Natural killer cell treated with Interleukin-12 subunit alpha and Interleukin-12 subunit beta and Interleukin-15 and Interleukin-18, amount 100 ng/mL, for 72 hours (primary cell): ENCODE results near the gene CSNK1A1. TPM values are rescaled to one million over a fixed set of nuclear protein-coding genes. Genes with fewer than 3 reads are reported as not detected.
"Not testable (repeated sequence)": the region's sequence is repeated elsewhere in the genome, so short reads cannot be mapped to it uniquely, and the experiment has no call there.

Source experiments
- ATAC-seq, 2 donors: fragments of 150-1000 bp; cut with Tn5 transposase in 1 of 2; sonication (Bioruptor Pico), chemical (Tn5 transposase) in 1 of 2; 2 replicates each; pipeline ENCODE4 v1.10.0; 2021
- DNase-seq: peaks from one replicate; pipeline ENCODE4 v3.0.0; 2022; ENCODE audit warnings: low spot score
- H3K27ac Mint-ChIP-seq, 2 donors: 1 replicate in 1 of 2; 2 replicates in 1 of 2; pipeline ENCODE4 v1.8.0; 2022; ENCODE audit warnings: mixed read lengths in 2 of 2, mild to moderate bottlenecking in 1 of 2, moderate library complexity in 1 of 2
- H3K27me3 Mint-ChIP-seq, 2 donors: 1 replicate in 1 of 2; 2 replicates in 1 of 2; pipeline ENCODE4 v1.8.0; 2022; ENCODE audit warnings: mixed read lengths in 2 of 2
- H3K36me3 Mint-ChIP-seq: one replicate; pipeline ENCODE4 v1.8.0; 2022; ENCODE audit warnings: mixed read lengths
- H3K4me1 Mint-ChIP-seq, 2 donors: 1 replicate in 1 of 2; 2 replicates in 1 of 2; pipeline ENCODE4 v1.8.0; 2022; ENCODE audit warnings: low read depth in 2 of 2, mixed read lengths in 2 of 2, mild to moderate bottlenecking in 1 of 2
- H3K4me3 Mint-ChIP-seq: one replicate; pipeline ENCODE4 v1.8.0; 2022; ENCODE audit warnings: mixed read lengths
- H3K9me3 Mint-ChIP-seq: 2 replicates; pipeline ENCODE4 v1.8.0; 2022; ENCODE audit warnings: mixed read lengths
- total RNA-seq, 2 donors: library from RNA; stranded (reverse); gene quantifications; one replicate each; pipeline ENCODE4 v1.2.3, GENCODE V29; 2022

CSNK1A1 gene
- total RNA-seq, 2 donors from 2014 or later: 173 to 237 TPM

DNA sequence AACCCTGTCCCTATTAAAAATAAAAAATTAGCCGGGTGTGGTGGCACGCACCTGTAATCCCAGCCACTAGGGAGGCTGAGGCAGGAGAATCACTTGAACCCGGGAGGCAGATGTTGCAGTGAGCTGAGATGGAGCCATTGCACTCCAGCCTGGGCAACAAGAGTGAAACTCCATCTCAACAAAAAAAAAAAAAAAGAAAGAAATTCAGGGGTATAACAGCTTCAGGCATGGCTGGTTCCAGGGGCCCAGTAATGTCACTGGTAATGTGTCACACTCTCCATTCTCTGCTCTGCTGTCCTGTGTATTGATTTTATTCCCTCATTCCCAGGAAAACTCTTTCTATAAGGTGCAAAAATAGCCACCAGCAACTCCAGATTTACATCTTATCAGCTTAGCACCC lies 104.4 kb downstream of the CSNK1A1 start:
- not testable (repeated sequence) for DNase-seq, H3K4me3 Mint-ChIP-seq, ATAC-seq, H3K27ac Mint-ChIP-seq, H3K27me3 Mint-ChIP-seq, H3K4me1 Mint-ChIP-seq, H3K9me3 Mint-ChIP-seq, H3K36me3 Mint-ChIP-seq

DNA sequence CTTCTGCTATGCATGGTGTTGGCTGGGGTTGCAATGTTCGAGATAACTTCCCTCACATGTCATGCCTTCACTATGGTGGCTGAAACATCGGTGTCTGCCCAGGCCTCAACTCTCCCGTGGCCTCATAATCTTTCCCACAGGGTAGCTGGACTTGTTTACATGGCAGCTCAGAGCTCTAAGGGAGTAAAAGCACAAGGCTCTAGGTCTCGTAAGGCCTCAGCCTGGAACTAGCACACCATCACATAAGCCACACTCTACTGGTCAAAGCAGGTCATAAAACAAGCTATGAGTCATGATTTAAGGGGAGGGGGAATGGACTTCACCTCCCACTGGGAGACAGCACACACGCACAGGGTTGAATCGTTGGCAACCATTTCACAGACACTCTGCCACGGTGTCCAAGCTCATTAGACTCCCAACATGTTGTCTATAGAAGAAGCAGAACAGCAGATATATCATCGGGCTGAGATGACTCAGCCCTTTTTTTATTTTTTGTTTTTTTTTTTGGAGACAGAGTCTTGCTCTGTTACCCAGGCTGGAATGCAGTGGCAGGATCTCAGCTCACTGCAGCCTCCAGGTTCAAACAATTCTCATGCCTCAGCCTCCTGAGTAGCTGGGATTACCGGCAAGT lies 105.4 kb downstream of the CSNK1A1 start:
- peaks cover 0 to 7% of the 10 kb centered on the region in 2 donors for H3K27me3 Mint-ChIP-seq
- ATAC-seq (no peak), DNase-seq (no peak)
- H3K27ac Mint-ChIP-seq: no peak overlapping the region
- H3K4me1 Mint-ChIP-seq: peaks cover 2 to 6% of the 10 kb centered on the region in 2 donors
- no peaks in the 10 kb centered on the region for H3K36me3 Mint-ChIP-seq
- H3K4me3 Mint-ChIP-seq: no peak overlapping the region
- no peaks in the 10 kb centered on the region for H3K9me3 Mint-ChIP-seq

DNA sequence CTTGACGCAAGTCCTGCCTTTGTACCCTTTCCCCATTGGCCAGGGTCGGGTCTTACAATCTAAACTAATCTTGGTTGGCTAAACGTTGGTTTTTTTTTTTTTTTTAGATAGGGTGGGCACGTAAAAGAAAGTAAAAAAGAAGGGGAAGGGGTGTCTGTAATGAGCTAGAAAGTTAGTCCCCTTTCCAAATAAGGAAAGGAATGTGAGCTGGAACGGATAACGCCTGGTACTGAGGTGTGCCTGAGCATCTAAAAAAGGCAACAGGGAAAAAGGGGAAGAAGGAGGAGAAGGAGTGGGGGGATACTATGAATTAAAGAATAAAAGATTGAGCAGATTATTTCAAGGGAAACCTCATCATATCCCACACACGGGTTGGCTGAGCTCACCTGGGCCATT lies 105.9 kb downstream of the CSNK1A1 start:
- no peak overlapping the region for H3K27ac Mint-ChIP-seq
- ATAC-seq (no peak), DNase-seq (no peak)
- H3K36me3 Mint-ChIP-seq: no peaks in the 10 kb centered on the region
- H3K4me1 Mint-ChIP-seq: peaks cover 2 to 6% of the 10 kb centered on the region in 2 donors
- peaks cover 0 to 7% of the 10 kb centered on the region in 2 donors for H3K27me3 Mint-ChIP-seq
- no peaks in the 10 kb centered on the region for H3K9me3 Mint-ChIP-seq
- no peak overlapping the region for H3K4me3 Mint-ChIP-seq

DNA sequence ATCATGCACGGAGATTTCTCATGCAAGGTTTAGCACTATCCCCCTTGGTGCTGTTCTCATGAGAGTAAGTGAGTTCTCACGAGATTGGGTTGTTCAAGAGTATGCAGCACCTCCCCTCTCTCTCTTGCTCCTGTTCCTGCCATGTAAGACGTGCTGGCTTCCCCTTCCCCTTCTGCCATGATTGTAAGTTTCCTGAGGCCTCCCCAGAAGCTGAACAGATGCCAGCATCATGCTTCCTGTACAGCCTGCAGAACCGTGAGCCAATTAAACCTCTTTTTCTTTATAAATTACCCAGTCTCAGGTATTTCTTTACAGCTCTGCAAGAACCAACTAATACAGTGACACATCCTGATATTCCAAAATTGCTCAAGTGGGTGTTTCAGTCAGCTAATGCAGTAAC lies 106.8 kb downstream of the CSNK1A1 start:
- H3K27ac Mint-ChIP-seq, H3K36me3 Mint-ChIP-seq, DNase-seq, ATAC-seq, H3K4me3 Mint-ChIP-seq, H3K4me1 Mint-ChIP-seq, H3K27me3 Mint-ChIP-seq, H3K9me3 Mint-ChIP-seq: not testable (repeated sequence)

DNA sequence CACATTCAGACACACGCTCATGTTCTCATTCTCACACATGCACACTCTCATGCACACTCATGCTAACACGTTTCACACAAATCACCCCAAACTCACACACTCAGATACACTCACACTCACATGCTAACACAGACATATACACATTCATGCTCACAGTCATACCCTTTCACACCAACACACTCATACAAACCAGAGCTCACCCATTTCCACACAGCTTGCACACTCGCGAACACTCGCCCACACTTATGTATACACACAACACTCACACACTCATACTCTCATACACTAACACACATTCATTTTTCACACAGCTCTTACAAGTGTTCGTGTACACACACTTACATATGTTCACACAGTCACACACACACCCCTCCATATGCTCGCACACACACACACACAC lies 108.0 kb downstream of the CSNK1A1 start:
- Mint-ChIP-seq H3K27ac (no peak overlapping the region), H3K4me3 (no peak overlapping the region), H3K36me3 (no peaks in the 10 kb centered on the region), H3K9me3 (no peaks in the 10 kb centered on the region), H3K4me1 (peaks cover 2 to 6% of the 10 kb centered on the region in 2 donors), H3K27me3 (peaks cover 0 to 7% of the 10 kb centered on the region in 2 donors)
- no peak for ATAC-seq
- no peak for DNase-seq

DNA sequence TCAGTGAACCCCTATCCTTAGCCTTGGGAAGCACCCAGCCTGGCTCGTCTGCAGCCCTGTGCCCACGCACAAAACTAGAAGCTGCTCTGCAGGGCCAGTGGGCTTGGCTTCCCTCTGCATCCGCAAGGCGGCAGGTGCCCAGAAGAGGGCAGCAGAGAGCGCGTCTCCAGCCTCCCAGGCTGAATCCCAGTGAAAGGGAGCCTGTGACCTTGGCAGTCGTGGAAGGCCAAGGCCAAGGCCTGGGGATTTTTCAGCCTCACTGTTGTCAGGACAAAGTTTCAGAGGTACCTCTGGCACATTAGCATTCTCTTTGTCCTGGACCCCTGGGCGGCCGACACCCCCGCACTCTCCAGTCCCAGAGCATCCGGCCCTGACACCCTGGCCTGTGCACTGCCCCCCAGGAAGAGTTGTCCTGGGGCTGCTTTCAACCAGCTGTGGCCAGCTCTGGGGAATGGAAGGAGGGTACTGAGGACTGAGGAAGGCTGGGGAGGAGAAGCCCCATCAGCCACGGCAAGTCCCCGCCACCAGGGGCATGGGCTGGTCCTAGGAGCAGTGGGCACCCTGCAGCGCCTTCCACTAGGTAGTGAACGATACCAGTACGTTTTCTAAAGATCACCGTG lies 108.6 kb downstream of the CSNK1A1 start:
- Mint-ChIP-seq H3K27ac (no peak overlapping the region), H3K27me3 (peaks cover 3 to 7% of the 10 kb centered on the region in 2 donors), H3K4me1 (peaks cover 2 to 6% of the 10 kb centered on the region in 2 donors), H3K4me3 (no peak overlapping the region), H3K36me3 (no peaks in the 10 kb centered on the region), H3K9me3 (no peaks in the 10 kb centered on the region)
- ATAC-seq (peak; percentile 63 to 78), DNase-seq (peak; percentile 65)

Other genes starting within 250 kb of the CSNK1A1 start
- gene GRPEL2, start 205.9 kb downstream of the CSNK1A1 start, total RNA-seq: 10 to 100 TPM; 23.6 to 36.8 TPM
- gene PCYOX1L, start 193.4 kb downstream of the CSNK1A1 start, total RNA-seq: 10 to 100 TPM; 13.1 to 31.6 TPM
- not detected for gene IL17B, start 172.1 kb downstream of the CSNK1A1 start, total RNA-seq
- under 1 TPM in 1 of 2 donors, not detected in 1; 0.67 TPM for gene ARHGEF37, start 30.1 kb upstream of the CSNK1A1 start, total RNA-seq
- gene PPARGC1B, start 178.9 kb upstream of the CSNK1A1 start, total RNA-seq: 10 to 100 TPM in 1 of 2 donors, 1 to 10 TPM in 1; 2.3 to 10.7 TPM